ENCODE measurements around the gene CAPZB. TPM values are rescaled to one million over a fixed set of nuclear protein-coding genes. Genes with fewer than 3 reads are reported as not detected.

Gene CAPZB
- total and polyA plus RNA-seq, 2 donors (not counting 3 experiments of a cell fraction or from before 2014, with no cell fraction given) = 196 to 347 TPM

DNA sequence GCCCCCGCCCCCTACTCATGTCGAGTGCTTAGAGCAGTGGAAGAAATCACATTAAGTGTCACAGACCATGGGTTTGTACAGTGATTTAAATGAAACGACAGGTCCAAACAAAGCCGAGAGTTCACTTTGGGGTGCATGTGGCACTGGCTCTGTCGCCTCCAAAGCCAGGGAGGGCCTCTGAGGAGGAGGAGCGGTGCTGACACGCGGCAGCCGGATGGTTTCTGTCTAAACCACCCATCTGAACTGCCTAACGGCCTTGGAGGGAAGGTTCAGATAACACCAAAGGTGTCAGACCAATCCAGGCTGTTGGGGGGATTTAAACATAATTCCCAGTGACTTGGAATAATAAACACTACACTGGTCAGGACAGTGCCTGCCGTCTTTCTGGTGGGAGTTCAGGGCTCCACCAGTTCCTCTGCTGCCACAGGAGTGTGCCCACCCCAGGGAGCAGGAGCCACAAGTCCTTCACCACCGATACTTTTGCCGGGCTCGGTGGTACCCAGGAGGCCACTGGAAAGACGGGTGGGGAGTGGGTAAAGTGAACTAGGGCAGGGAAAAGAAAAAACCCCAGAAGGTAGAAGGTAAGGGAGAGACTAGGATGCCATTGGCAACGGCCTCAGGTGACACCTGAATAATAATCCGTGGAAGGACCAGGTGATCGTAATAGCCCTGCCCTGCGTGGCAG, 95.0 kb downstream of the CAPZB start:
- POLR2A ChIA-PET = no interaction called here

More for the DNA sequence above, 95.0 kb downstream of the CAPZB start:
- Histone ChIP-seq H3K9me1 (replicated peaks; ENCODE audit: control insufficient read depth, extremely low read depth, insufficient read depth, low read length) (no peaks in the 10 kb centered on the region), H3K27ac (ENCODE audit: insufficient read depth, low read depth, low read length) (no peak overlapping the region), H3K79me2 (ENCODE audit: control insufficient read depth, insufficient read depth, low read length) (peaks cover 65% of the 10 kb centered on the region), H3K27me3 (ENCODE audit: control insufficient read depth in 2 of 2, insufficient read depth in 2 of 2, low read length in 2 of 2) (no peaks in the 10 kb centered on the region), H3K4me3 (replicated peaks in 1 of 3; ENCODE audit: insufficient read depth in 1 of 3, low read depth in 1 of 3, low read length in 3 of 3) (no peak overlapping the region), H3K9ac (replicated peaks; ENCODE audit: extremely low read depth, insufficient read depth, low read length) (no peak overlapping the region), H3K4me1 (ENCODE audit: control insufficient read depth, extremely low read depth, insufficient read depth, low read length) (peaks cover 22% of the 10 kb centered on the region), H3K4me2 (ENCODE audit: insufficient read depth, low read length) (no peak overlapping the region), H3K9me3 (replicated peaks; ENCODE audit: control insufficient read depth, insufficient read depth, low read length) (no peaks in the 10 kb centered on the region), H2AFZ (ENCODE audit: low read depth, low read length) (no peak overlapping the region), H4K20me1 (replicated peaks; ENCODE audit: control insufficient read depth, extremely low read depth, insufficient read depth, low read length) (peaks cover 3% of the 10 kb centered on the region), H3K36me3 (ENCODE audit: control insufficient read depth in 2 of 2, extremely low read depth in 1 of 2, insufficient read depth in 2 of 2, low read length in 2 of 2) (peaks cover 0 to 2% of the 10 kb centered on the region in 2 experiments)
- dilution Hi-C loops (cut with MboI; ENCODE audit: extremely low pct_ligation_motif_present, low sequenced_read_pairs) = no loop called here
- TF ChIP-seq POLR2AphosphoS5 (IDR thresholded peaks at IDR 0.05; ENCODE audit: insufficient read depth, low read depth, low read length) = no peak
- TF ChIP-seq POLR2A (IDR thresholded peaks at IDR 0.05; ENCODE audit: low read depth, low read length) = no peak
- no peak for TF ChIP-seq CTCF (IDR thresholded peaks at IDR 0.05; ENCODE audit: extremely low read depth in 1 of 2, insufficient read depth in 1 of 2, low read depth in 1 of 2, low read length in 2 of 2)
- TF ChIP-seq GATA2 (IDR thresholded peaks at IDR 0.05; ENCODE audit: insufficient read depth, insufficient read length, low read depth, low read length) = no peak
- TF ChIP-seq JUN (IDR thresholded peaks at IDR 0.05; ENCODE audit: borderline replicate concordance, insufficient read depth, insufficient read length, low read depth) = no peak
- TF ChIP-seq FOS (IDR thresholded peaks at IDR 0.05; ENCODE audit: borderline replicate concordance, insufficient read depth, low read length) = no peak
- TF ChIP-seq MAX (IDR thresholded peaks at IDR 0.05; ENCODE audit: insufficient read depth, insufficient read length) = no peak
- TF ChIP-seq EZH2 (IDR thresholded peaks at IDR 0.05; ENCODE audit: borderline replicate concordance, low read depth, low read length, severe bottlenecking) = no peak
- TF ChIP-seq MYC (IDR thresholded peaks at IDR 0.05; ENCODE audit: low read depth, low read length) = no peak
- BruUV-seq (replicated peaks) = no TSS peak
- no peak for DNase-seq (ENCODE audit: low read depth, low spot score)
- intact Hi-C loops (cut with micrococcal nuclease) = loop anchor here (2.0 kb wide), 1 partner anchor 48 kb away; no protein-coding TSS in a partner anchor
- CTCF ChIA-PET = interaction anchor here (0.6 to 4.6 kb wide), 40 partner anchors 12 to 271 kb away, joined by 3 to 75 read pairs (median 4); partner anchors contain the start of genes CAPZB and NBL1
- FAIRE-seq = no peak
